MM.1S (cell line): ENCODE measurements around the gene TRDN.

Source experiments
- CTCF ChIP-seq: fragments of 300-600 bp; sonication (generic); IDR thresholded peaks from 2 replicates; pipeline ENCODE4 v1.5.1; 2016; ENCODE audit warnings: antibody characterized with exemption, low read length, mixed read lengths
- EZH2 ChIP-seq: fragments of 300-600 bp; sonication (generic); optimal IDR thresholded peaks from 2 replicates; pipeline ENCODE3; 2017; ENCODE audit warnings: low read depth, mild to moderate bottlenecking, antibody characterized with exemption, low read length, mixed read lengths
- EZH2phosphoT487 ChIP-seq: fragments of 300-600 bp; sonication (generic); IDR thresholded peaks from 2 replicates; pipeline ENCODE4 v1.6.1; 2018; ENCODE audit warnings: antibody characterized with exemption, low read length

- TF ChIP-seq CTCF, result no peak
- TF ChIP-seq EZH2phosphoT487, result no peak
- no peak for TF ChIP-seq EZH2
These were observed 292.9 kb downstream of the TRDN start for GRCh38 chr6:123343836-123344235.
